IPS-18c (cell line): ENCODE results near the gene MAML1.
"Not testable (repeated sequence)": the region's sequence is repeated elsewhere in the genome, so short reads cannot be mapped to it uniquely, and the experiment has no call there.

ENCODE experiments used
- H3K4me3 ChIP-seq: 2 replicates; pipeline ENCODE4 v1.7.0; 2013; ENCODE audit warnings: low read depth, mild to moderate bottlenecking, low read length, moderate library complexity; ENCODE audit not compliant: insufficient read depth
- H3K9me3 ChIP-seq: one replicate; pipeline ENCODE4 v1.6.1; 2013; ENCODE audit warnings: mild to moderate bottlenecking, low read length, moderate library complexity; ENCODE audit not compliant: control insufficient read depth, insufficient read depth

MAML1 gene

GRCh38 chr5:179732412-179732917 is at the start of gene MAML1:
Gene MAML1, plus strand, starts transcription at chr5:179732822. Its CDS starts 291 bp downstream, at chr5:179733113.
- Histone ChIP-seq H3K4me3 (peak within 1 kb of the TSS; percentile 84), H3K9me3 (no peaks in the 10 kb centered on the region)

- H3K4me3 ChIP-seq, H3K9me3 ChIP-seq: not testable (repeated sequence)
Measured at GRCh38 chr5:179689212-179689611, 43.4 kb upstream of the MAML1 start.

GRCh38 chr5:179694561-179694960 is 38.1 kb upstream of the MAML1 start:
- Histone ChIP-seq H3K9me3 (no peaks in the 10 kb centered on the region), H3K4me3 (no peak overlapping the region)

- H3K9me3 ChIP-seq: no peaks in the 10 kb centered on the region
- H3K4me3 ChIP-seq: no peak overlapping the region
Measured at GRCh38 chr5:179696603-179697002, 36.0 kb upstream of the MAML1 start.

GRCh38 chr5:179697108-179697507 is 35.5 kb upstream of the MAML1 start:
- no peak overlapping the region for H3K4me3 ChIP-seq

GRCh38 chr5:179697543-179697942 is 35.1 kb upstream of the MAML1 start:
- H3K9me3 ChIP-seq: not testable (repeated sequence)
- H3K4me3 ChIP-seq: peak overlapping the region; percentile 91

More at GRCh38 chr5:179697108-179697507, 35.5 kb upstream of the MAML1 start:
- H3K9me3 ChIP-seq: no peaks in the 10 kb centered on the region

GRCh38 chr5:179697993-179698934 is 34.4 kb upstream of the MAML1 start:
- no peaks in the 10 kb centered on the region for H3K9me3 ChIP-seq
- H3K4me3 ChIP-seq: peak overlapping the region; percentile 91

GRCh38 chr5:179698935-179699615 is 33.5 kb upstream of the MAML1 start, which contains the start of gene CANX:
Gene CANX, plus strand, starts transcription at chr5:179698967. Its CDS starts 6,715 bp downstream, at chr5:179705682.
- peak within 1 kb of the TSS; percentile 91 for H3K4me3 ChIP-seq

GRCh38 chr5:179699616-179700237 is 32.9 kb upstream of the MAML1 start:
- H3K4me3 ChIP-seq: peak overlapping the region; percentile 86

More at GRCh38 chr5:179698935-179699615, 33.5 kb upstream of the MAML1 start, which contains the start of gene CANX:
- no peaks in the 10 kb centered on the region for H3K9me3 ChIP-seq

GRCh38 chr5:179700401-179700918 is 32.2 kb upstream of the MAML1 start:
- H3K4me3 ChIP-seq: no peak overlapping the region; the same call in 1 of the 2 replicates
- no peaks in the 10 kb centered on the region for H3K9me3 ChIP-seq

More at GRCh38 chr5:179699616-179700237, 32.9 kb upstream of the MAML1 start:
- no peaks in the 10 kb centered on the region for H3K9me3 ChIP-seq

GRCh38 chr5:179716286-179716685 is 16.3 kb upstream of the MAML1 start:
- no peaks in the 10 kb centered on the region for H3K9me3 ChIP-seq

GRCh38 chr5:179720222-179720621 is 12.4 kb upstream of the MAML1 start:
- H3K4me3 ChIP-seq: no peak overlapping the region
- H3K9me3 ChIP-seq: no peaks in the 10 kb centered on the region

More at GRCh38 chr5:179716286-179716685, 16.3 kb upstream of the MAML1 start:
- H3K4me3 ChIP-seq: no peak overlapping the region

GRCh38 chr5:179724163-179724562 is 8.5 kb upstream of the MAML1 start:
- Histone ChIP-seq H3K9me3 (no peaks in the 10 kb centered on the region), H3K4me3 (no peak overlapping the region)

GRCh38 chr5:179727106-179727505 is 5.5 kb upstream of the MAML1 start:
- no peak overlapping the region for H3K4me3 ChIP-seq

GRCh38 chr5:179729303-179729702 is 3.3 kb upstream of the MAML1 start:
- no peaks in the 10 kb centered on the region for H3K9me3 ChIP-seq
- no peak overlapping the region for H3K4me3 ChIP-seq

More at GRCh38 chr5:179727106-179727505, 5.5 kb upstream of the MAML1 start:
- no peaks in the 10 kb centered on the region for H3K9me3 ChIP-seq

GRCh38 chr5:179729727-179730126 is 2.9 kb upstream of the MAML1 start:
- H3K4me3 ChIP-seq: no peak overlapping the region
- H3K9me3 ChIP-seq: no peaks in the 10 kb centered on the region

- Histone ChIP-seq H3K9me3 (no peaks in the 10 kb centered on the region), H3K4me3 (no peak overlapping the region)
Measured at GRCh38 chr5:179730356-179730755, 2.3 kb upstream of the MAML1 start.
